Adrenal gland (tissue), 5 donors: ENCODE data around the gene DPP6.

ENCODE experiments used
- POLR2A ChIP-seq, 2 donors: fragments of 450-650 bp; IDR thresholded peaks; one replicate each; pipeline ENCODE4 v1.6.1; 2017; ENCODE audit warnings: antibody characterized with exemption in 2 of 2, mild to moderate bottlenecking in 2 of 2, moderate library complexity in 1 of 2
- TF ChIP-seq, protein P1 (sequence below), 6 experiments: fragments of 450-650 bp in 4 of 6; fragments of 200-600 bp in 2 of 6; sonication (generic) in 1 of 6; IDR thresholded peaks; 1 replicate in 5 of 6; 2 replicates in 1 of 6; pipeline versions ENCODE4 v1.5.1 to v1.8.0; 2016 to 2021; ENCODE audit warnings: antibody characterized with exemption in 6 of 6, mild to moderate bottlenecking in 2 of 6, moderate library complexity in 1 of 6
- donor health status: DM: no; HTN: no; CAD: no.

DNA sequence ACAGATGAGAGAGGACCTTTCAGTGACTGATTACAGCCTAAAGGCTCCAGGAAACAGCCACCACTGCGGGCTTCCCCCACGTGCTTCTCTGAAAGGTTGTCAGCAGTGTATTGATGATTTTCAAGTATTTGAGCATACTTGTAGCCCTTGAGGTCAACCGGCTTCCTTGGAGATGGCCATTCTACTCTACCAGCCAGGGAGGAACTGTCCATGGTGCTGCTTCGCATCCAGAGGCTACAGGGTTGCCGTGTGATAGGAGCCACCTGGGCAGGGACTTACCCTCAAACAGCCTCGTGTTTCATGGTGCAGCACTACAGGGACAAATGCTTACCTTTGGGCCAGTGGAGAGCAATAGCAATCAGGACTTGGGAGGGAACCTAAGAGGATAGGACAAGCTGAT lies 179.5 kb downstream of the DPP6 start:
- TF ChIP-seq, protein P1, sequence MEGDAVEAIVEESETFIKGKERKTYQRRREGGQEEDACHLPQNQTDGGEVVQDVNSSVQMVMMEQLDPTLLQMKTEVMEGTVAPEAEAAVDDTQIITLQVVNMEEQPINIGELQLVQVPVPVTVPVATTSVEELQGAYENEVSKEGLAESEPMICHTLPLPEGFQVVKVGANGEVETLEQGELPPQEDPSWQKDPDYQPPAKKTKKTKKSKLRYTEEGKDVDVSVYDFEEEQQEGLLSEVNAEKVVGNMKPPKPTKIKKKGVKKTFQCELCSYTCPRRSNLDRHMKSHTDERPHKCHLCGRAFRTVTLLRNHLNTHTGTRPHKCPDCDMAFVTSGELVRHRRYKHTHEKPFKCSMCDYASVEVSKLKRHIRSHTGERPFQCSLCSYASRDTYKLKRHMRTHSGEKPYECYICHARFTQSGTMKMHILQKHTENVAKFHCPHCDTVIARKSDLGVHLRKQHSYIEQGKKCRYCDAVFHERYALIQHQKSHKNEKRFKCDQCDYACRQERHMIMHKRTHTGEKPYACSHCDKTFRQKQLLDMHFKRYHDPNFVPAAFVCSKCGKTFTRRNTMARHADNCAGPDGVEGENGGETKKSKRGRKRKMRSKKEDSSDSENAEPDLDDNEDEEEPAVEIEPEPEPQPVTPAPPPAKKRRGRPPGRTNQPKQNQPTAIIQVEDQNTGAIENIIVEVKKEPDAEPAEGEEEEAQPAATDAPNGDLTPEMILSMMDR (IDR thresholded peaks at IDR 0.05) = no peak
- TF ChIP-seq POLR2A (IDR thresholded peaks at IDR 0.05) = no peak
